Neural crest cell (in vitro differentiated cells): ENCODE results near the gene MTMR2. TPM values are rescaled to one million over a fixed set of nuclear protein-coding genes. Genes with fewer than 3 reads are reported as not detected.

Experiments used
- DNase-seq: peaks from one replicate; pipeline ENCODE4 v3.0.0; 2021; ENCODE audit warnings: low read depth, mixed read lengths, low spot score
- H3K27ac Mint-ChIP-seq: one replicate; pipeline ENCODE4 v1.8.0; 2021; ENCODE audit warnings: mild to moderate bottlenecking, mixed read lengths; ENCODE audit not compliant: unreplicated experiment
- H3K27me3 Mint-ChIP-seq: 2 replicates; pipeline ENCODE4 v1.8.0; 2021; ENCODE audit warnings: low read depth, mild to moderate bottlenecking, mixed read lengths
- H3K36me3 Mint-ChIP-seq: 2 replicates; pipeline ENCODE4 v1.8.0; 2021; ENCODE audit warnings: low read depth, mild to moderate bottlenecking, mixed read lengths
- H3K4me1 Mint-ChIP-seq: 2 replicates; pipeline ENCODE4 v1.8.0; 2021; ENCODE audit warnings: mixed read lengths
- H3K4me3 Mint-ChIP-seq: one replicate; pipeline ENCODE4 v1.8.0; 2021; ENCODE audit warnings: mild to moderate bottlenecking, mixed read lengths
- H3K9me3 Mint-ChIP-seq: 2 replicates; pipeline ENCODE4 v1.8.0; 2021; ENCODE audit warnings: mixed read lengths
- long read RNA-seq: library from polyadenylated mRNA; unstranded; transcript quantifications from one replicate; pipeline ENCODE4 v2.0.0, GENCODE V29; 2020
- total RNA-seq: library from RNA; stranded (reverse); gene quantifications from 2 replicates; pipeline ENCODE4 v1.2.1, GENCODE V29; 2021
- TF ChIP-seq, protein P1 (sequence below): fragments of 200-600 bp; sonication (generic); conservative IDR thresholded peaks from 2 replicates; pipeline ENCODE4 v1.5.0; 2021; ENCODE audit warnings: antibody characterized with exemption, mild to moderate bottlenecking

The MTMR2 gene
- total RNA-seq: 49.9 and 50.0 TPM in 2 replicates
- long read RNA-seq, full-length matches to known transcripts: 125 of 176 reads
- long read RNA-seq, partial matches to known transcripts: 12 of 176 reads
- long read RNA-seq, other reads (novel, unspliced or antisense): 39 of 176 reads

DNA sequence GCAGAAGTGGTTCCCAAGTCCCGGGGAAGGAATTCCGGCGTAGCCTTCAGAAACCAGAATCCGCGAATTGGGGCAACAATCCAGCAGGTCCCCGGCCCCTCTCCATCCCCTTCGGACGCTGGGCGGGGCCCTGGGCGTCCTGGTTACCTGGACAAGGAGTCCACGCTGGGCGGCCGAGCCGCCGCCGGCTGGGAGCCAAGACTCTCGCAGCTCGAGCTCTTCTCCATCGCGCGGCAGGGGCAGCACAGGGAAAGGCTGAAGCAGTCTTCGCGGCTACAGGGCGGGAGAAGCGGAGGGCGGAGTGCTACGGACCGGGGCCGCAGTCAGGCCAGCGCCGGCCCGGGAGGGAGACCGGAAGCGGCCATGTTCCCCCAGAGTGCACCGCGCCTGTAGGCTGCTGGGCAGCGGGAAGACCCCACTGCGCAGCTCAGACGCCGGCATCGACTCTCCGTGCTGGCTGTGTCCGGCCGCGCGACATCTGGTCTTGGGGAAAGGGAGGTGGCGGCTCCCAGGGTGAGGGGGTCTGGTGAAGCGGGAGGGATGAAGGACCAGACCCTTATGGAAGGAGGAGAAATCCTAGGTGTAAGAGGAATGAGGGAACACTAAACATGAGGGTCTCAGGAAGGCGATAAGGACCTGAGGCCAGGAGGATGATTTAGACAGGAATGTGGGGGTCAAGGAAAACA is at the start of gene MTMR2:
Gene MTMR2, minus strand, starts transcription at position 380 of the 686 bp plus-strand sequence. Its CDS starts 153 bp downstream, at position 227.
- H3K27me3 Mint-ChIP-seq: no peaks in the 10 kb centered on the region
- H3K36me3 Mint-ChIP-seq: no peaks in the 10 kb centered on the region
- peak within 1 kb of the TSS; percentile 99 for H3K4me3 Mint-ChIP-seq
- H3K9me3 Mint-ChIP-seq: no peaks in the 10 kb centered on the region
- peaks cover 37% of the 10 kb centered on the region for H3K4me1 Mint-ChIP-seq
- TF ChIP-seq, protein P1, sequence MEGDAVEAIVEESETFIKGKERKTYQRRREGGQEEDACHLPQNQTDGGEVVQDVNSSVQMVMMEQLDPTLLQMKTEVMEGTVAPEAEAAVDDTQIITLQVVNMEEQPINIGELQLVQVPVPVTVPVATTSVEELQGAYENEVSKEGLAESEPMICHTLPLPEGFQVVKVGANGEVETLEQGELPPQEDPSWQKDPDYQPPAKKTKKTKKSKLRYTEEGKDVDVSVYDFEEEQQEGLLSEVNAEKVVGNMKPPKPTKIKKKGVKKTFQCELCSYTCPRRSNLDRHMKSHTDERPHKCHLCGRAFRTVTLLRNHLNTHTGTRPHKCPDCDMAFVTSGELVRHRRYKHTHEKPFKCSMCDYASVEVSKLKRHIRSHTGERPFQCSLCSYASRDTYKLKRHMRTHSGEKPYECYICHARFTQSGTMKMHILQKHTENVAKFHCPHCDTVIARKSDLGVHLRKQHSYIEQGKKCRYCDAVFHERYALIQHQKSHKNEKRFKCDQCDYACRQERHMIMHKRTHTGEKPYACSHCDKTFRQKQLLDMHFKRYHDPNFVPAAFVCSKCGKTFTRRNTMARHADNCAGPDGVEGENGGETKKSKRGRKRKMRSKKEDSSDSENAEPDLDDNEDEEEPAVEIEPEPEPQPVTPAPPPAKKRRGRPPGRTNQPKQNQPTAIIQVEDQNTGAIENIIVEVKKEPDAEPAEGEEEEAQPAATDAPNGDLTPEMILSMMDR: no peak
- DNase-seq: peak; percentile 79
- H3K27ac Mint-ChIP-seq: peak within 1 kb of the TSS; percentile 99

DNA sequence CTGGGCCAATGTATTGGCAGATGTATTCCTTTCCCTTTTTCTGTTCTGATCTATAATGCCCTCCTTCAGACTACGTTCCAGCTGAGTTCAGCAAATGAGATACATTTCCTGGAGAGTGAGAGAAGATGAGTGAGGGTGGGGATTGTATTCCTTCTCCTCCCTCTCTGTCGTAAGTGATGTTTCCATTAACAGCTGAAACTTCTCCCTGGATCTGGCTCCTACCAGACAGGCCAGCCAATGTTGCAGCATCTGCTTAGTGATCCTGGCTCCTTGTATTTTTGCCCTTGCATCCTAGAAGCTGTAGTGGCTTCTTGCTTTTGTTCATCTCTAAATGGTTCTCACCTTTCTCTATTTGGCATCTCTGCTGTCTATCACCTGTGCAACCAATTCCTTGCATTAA is 48.2 kb upstream of the MTMR2 start:
- Mint-ChIP-seq H3K27me3 (no peaks in the 10 kb centered on the region), H3K36me3 (no peaks in the 10 kb centered on the region), H3K4me3 (no peak overlapping the region), H3K4me1 (no peaks in the 10 kb centered on the region), H3K9me3 (no peaks in the 10 kb centered on the region), H3K27ac (no peak overlapping the region)
- DNase-seq: no peak
- TF ChIP-seq, protein P1: no peak

DNA sequence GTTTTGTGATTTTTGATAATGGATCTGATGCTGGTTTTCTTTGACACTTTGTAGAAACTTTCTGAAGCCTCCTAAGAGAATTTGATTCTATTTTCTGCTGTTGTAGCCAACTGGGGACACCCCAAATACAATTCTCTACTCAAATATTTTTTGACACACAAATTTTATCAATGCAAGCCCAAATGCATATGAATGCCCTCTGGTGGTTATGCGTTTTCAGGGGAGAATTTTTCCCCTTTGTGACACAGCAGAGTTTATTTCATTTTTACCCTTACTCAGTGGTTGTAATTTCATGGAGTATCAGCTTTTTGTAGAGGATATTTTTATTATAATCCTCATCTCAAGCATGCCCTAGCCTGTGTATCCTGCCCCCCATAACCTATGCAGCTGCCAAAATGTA is 44.7 kb upstream of the MTMR2 start:
- no peak for DNase-seq
- Mint-ChIP-seq H3K4me1 (no peaks in the 10 kb centered on the region), H3K4me3 (no peak overlapping the region), H3K27ac (no peak overlapping the region), H3K36me3 (no peaks in the 10 kb centered on the region), H3K27me3 (no peaks in the 10 kb centered on the region), H3K9me3 (peaks cover 2% of the 10 kb centered on the region)
- TF ChIP-seq, protein P1: peak; percentile 27

DNA sequence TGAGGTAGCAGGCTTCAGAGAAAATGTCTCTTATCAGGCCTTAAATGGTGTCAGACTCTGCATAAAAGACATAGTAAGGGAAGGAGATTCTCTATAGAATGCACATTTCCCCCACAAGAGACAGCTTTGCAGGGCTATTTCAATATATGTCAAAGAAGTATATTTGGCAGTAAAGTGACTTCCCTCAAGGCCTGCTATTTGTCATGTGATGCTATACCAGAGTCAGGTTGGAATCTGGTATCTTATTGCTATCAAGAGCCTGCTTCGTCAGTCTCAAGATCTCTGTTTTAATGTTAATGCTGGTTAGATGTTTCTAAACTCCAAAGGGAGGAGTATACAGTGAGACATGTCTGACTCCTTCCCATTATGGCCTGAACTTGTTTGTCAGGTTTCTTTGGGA is 40.4 kb upstream of the MTMR2 start:
- no peak for DNase-seq
- Mint-ChIP-seq H3K36me3 (no peaks in the 10 kb centered on the region), H3K4me1 (no peaks in the 10 kb centered on the region), H3K9me3 (peaks cover 2% of the 10 kb centered on the region), H3K27ac (no peak overlapping the region), H3K27me3 (no peaks in the 10 kb centered on the region), H3K4me3 (no peak overlapping the region)
- TF ChIP-seq, protein P1: no peak

DNA sequence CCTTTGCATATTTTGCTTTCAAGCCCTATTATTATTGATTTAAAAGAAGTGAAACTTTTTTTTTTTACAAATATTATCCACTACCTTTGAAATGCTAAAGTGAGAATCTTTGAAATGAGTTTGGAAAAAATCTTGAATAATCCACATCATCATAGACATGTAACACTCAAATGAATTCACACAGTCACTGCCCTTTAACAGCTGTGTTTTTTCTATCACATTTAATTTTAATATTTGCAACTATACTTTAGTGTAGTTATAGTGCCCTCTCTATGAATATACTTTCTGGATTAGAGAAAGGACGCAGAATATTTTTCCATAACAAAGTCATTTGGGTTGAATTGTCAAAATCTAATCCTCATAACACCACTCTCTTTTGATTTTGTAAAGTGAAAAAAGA is 37.9 kb upstream of the MTMR2 start:
- TF ChIP-seq, protein P1: no peak
- H3K36me3 Mint-ChIP-seq: no peaks in the 10 kb centered on the region
- H3K4me1 Mint-ChIP-seq: no peaks in the 10 kb centered on the region
- no peak overlapping the region for H3K4me3 Mint-ChIP-seq
- H3K9me3 Mint-ChIP-seq: peaks cover 6% of the 10 kb centered on the region
- DNase-seq: no peak
- no peak overlapping the region for H3K27ac Mint-ChIP-seq
- no peaks in the 10 kb centered on the region for H3K27me3 Mint-ChIP-seq
